GM19438 (cell line): ENCODE measurements around the gene XXYLT1.

Experiments used
- ATAC-seq: cut with Tn5 transposase; IDR thresholded peaks from one replicate; pipeline ENCODE4 v1.9.1; 2021; ENCODE audit warnings: low read depth; ENCODE audit not compliant: unreplicated experiment

The XXYLT1 gene

DNA sequence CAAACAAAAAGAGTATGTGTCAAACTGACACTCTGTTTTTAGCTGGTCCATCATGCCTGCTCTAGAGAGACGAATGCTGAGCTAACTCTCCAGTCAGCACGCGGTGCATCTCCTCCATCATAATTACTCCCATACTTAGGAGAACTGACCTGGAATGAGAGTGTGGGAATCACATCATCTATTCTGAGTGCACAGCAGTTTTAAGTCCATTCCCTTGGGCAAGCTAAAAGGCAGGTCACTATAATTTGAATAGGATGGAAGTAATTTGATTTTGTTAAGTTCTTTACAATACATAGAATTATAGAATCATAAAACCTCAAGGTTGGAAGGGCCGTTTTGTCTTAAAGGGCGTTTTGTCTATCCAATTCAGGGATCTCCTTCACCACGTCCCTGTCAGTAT, 251.6 kb downstream of the XXYLT1 start:
- ATAC-seq: no peak
